Muscle of back (tissue), 11 donors: ENCODE results near the gene ARHGAP29. TPM values are rescaled to one million over a fixed set of nuclear protein-coding genes. Genes with fewer than 3 reads are reported as not detected.
"Not testable (repeated sequence)": the region's sequence is repeated elsewhere in the genome, so short reads cannot be mapped to it uniquely, and the experiment has no call there.

Experiments
- DNase-seq, 3 donors: peaks; one replicate each; pipeline versions ENCODE4 v3.0.0 to v3.0.0-alpha.2; 2013
- polyA plus RNA-seq, 10 donors: library from polyadenylated mRNA; unstranded; fragments of 120-200 nt; gene quantifications; one replicate each; pipeline ENCODE4 v1.2.1, GENCODE V29; 2013; ENCODE audit not compliant: insufficient read length in 10 of 10

The ARHGAP29 gene
- polyA plus RNA-seq, 10 donors = 27.5 to 55.3 (median 42.7) TPM

DNA sequence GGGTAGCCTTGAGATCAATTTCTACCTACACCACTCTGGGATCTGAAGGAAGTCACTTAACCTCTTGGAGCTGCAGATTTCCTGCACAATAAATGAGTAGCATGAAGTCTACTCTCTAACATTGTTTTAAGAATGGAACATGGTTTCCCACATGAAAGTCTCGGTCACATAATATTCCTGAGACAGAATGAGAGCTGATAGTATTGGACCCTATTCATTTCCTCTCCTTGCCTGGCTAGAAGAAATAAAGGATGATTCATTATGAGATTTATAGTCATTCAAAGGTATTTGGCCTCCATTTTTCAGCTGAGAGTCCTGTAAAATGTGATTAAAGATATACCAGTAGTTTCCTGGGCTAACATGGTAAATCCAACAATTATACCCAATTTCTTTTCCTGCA, 56.7 kb downstream of the ARHGAP29 start:
- no peak for DNase-seq

DNA sequence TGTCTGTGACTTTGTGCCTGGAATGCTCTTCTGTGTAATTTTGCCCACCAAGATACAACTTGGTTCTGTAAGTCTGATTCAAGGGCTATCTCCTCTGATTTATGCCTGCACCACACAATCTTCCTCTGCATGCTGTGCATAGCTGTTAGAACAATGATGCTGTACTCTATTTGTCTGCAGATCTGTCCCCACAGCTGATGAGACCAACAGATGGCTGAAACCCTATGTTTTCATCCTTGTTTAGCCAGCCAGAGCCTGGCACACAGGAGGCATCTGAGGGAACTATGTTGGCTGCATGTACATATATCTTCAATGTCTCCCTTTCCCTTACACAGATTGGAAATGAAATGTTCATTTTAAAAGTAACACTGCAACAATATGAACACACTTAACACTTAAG, 58.5 kb downstream of the ARHGAP29 start:
- DNase-seq = no peak

DNA sequence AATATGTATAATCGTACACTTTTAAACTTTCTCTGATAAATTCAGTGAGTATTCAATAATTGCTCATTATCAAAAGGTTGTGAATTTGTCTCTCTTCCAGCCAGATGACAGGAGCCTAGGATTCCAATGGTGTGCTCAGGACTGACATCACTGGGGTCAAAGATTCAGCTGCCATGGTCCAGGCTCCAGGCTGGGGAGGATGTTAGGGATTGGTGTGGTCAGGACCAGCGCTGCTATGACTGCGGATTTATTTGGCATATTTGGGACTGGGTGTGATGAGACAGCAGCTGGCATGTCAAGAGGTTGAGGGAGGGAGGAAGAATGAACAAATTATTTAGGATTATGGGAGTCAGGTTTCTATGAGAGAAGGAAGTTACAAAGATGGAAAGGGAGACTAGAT, 68.3 kb downstream of the ARHGAP29 start:
- DNase-seq = no peak

DNA sequence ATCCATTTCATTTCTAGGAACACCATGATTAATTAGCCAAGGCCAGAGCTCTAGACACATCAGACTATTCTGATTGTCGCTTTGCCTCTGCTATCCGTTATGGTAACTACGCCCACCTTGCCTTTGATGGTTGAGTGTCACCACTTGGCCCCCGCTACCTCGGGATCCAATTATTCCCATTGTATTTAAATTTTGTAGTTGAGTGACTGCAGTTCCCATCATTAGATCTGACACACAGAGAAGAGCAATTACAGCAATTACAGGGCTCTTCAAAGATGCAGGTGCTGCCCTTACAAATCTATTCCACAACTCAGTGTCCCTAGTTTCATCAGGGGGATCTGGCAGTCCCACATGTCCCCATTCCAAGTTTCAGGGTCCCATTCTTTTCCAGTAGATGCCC, 71.5 kb downstream of the ARHGAP29 start:
- DNase-seq = no peak

DNA sequence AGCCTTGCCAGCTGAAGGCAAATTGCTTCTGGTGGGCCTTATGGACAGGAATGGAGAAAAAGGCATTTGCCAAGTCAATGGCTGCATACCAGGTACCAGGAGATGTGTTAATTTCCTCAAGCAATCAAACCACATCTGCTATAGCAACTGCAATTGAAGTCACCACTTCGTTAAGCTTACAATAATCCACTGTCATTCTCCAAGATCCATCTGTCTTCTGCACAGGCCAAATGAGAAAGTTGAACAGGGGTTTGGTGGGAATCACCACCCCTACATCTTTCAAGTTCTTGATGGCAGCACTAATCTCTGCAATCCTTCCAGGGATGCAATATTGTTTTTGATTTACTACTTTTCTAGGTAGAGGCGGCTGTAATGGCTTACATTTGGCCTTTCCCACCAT, 72.5 kb downstream of the ARHGAP29 start:
- not testable (repeated sequence) for DNase-seq

DNA sequence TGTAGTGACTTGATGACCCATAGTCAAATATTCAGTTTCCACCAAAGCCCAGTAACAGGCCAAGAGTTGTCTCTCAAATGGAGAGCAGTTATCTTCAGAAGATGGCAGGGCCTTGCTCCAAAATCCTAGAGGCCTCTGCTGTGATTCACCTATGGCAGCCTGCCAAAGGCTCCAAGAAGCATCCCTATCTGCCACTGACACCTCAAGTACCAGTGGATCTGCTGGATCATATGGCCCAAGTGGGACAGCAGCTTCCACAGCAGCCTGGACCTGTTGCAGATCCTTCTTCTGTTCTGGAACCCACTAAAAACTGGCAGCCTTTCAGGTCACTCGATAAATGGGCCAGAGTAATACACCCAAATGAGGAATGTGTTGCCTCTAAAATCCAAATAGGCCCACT, 73.3 kb downstream of the ARHGAP29 start:
- not testable (repeated sequence) for DNase-seq

DNA sequence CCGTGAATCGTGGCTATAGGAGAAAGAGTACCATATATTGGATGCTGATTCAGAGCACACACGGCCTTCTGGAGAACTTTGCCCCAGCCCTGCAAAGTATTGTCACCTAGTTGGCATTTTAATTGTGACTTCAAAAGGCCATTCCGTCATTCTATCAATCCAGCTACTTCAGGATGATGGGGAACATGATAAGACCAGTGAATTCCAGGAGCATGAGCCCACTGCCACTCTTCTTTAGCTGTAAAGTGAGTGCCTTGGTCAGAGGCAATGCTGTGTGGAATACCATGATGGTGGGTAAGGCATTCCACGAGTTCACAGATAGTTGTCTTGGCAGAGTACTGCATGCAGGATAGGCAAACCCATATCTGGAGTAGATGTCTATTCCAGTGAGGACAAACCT, 74.1 kb downstream of the ARHGAP29 start:
- DNase-seq = not testable (repeated sequence)

DNA sequence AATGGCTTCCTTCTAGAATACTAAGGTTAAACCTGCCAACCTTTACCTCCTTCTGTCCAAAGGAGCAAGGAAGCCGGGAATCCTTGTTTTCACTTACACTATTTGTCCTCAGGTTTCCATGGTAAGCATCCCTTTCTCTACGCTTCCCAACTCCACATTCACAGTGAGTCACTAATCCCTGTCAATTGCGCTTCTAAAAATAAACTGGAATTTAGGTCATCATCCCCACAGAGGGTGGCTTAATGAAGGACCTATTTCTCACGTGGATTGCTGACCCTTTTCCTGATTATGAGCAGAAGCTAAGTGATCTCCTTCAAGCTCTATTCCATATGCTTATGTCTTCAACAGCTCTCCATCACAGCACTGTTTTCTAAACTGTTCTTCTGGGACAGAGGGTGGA, 76.6 kb downstream of the ARHGAP29 start:
- peak; percentile 15 to 64 (median 47) for DNase-seq

DNA sequence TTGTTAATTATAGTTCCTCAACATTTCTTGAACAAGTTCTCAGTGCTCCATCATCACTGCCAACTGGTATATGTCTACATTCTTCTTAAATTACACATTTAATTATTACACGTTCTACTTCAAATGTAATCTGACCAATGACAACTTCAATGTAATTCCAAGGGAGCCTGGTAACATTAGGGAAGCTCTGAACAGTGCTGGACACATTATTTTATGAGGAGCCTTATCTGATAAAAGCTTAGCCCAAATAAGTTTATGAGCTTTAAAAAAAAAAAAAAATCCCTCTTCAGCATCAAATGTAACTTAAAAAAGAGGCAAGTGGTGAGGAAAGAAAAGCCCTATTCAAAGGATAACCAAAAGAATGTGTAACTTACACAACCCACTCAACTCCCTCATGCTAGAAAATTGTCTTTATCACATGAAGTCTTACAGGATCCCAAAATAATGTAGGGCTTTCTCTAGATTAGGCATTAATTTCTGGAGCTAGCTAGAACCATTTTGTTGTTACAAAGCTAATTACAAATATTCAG, 81.2 kb downstream of the ARHGAP29 start:
- no peak for DNase-seq

DNA sequence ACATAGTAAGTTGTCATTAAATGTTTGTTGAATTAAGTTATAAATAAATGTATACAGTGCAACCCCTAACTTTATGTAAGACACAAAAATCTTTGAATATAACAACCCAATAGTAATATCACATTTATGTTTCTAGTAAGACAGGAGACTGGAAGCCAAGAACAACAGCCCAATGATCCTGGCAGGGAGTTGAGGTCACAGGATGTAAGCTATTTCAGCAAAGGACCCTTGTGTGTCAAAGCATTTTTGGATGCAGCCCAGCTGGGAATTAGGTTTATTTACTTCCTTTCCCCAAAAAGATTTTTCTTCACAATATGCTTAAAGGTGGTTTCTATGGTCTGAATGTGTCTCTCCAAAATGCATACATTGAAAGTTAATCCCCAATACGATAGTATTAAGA, 82.4 kb downstream of the ARHGAP29 start:
- peak in 1 of 3 donors; percentile 39 for DNase-seq

DNA sequence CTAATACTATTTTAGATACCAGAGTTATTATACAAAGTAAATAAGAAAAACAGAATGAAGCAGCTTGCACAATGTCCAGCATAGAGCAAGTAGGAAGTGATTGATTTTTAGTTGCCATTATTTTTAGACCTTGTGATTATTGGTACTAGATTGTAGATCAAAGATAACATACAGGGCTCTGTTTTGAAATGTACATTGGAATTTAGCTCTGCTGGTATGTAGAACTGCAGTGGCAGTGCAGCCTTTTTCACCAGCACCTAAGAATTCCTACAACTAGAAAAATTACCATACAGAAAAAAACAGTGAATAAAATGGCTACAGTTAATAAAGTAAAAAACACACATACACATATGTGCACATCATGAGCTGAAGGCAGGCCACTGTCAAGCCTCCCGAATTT, 84.3 kb downstream of the ARHGAP29 start:
- no peak for DNase-seq

DNA sequence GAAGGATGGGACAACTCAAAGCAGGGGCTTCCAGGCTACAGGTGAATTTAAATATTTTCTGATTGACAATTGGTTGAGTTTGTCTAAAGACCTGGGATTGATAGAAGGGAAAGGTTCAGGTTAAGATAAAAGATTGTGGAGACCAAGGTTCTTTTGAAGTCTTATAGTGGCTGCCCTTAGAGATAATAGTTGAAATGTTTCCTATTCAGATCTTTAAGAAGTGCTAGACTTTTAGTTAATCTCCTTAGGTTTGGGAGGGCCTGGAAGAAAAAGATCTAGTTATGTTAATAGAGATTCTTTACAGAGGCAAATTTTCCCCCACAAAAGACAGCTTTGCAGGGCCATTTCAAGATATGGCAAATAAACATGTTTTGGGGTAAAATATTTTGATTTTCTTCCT, 88.2 kb downstream of the ARHGAP29 start:
- DNase-seq = not testable (repeated sequence)

DNA sequence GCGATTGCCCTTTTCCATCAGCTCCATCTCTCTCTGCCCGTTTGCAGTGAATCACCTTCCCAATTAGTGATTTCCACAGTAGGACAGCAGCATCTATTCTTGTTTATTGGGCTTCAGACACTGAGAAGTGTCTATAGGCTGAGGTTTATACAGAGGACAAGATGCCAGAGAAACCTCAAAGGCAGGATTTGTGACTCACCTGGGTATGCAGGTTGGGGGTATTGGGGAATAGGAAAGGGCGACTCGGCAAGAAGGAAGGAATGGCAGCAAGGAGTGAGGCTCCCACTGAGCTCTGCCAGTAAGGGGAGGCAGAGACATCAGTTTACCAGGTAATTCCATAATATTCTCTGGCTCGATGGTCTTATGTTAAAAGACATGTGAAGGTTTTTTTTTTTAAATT, 91.1 kb downstream of the ARHGAP29 start:
- no peak for DNase-seq

DNA sequence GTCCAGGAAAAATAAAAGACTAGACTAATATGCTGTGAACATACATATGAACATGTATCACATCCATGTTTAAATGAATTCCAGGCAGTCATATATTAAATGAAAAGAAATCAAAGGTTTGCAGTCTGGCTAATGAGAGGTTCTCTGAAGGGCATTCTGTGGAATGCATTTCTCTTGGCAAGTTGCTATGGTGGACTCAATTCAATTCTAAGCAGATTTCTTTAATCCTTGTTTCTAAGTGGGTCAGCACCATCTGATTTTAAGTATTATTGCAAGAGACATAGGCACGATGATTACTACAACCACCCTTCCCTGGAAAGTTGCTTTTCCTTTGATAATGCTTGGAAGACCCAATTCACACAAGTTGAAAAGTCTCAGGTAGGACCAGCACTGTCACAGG, 92.5 kb downstream of the ARHGAP29 start:
- DNase-seq = no peak

DNA sequence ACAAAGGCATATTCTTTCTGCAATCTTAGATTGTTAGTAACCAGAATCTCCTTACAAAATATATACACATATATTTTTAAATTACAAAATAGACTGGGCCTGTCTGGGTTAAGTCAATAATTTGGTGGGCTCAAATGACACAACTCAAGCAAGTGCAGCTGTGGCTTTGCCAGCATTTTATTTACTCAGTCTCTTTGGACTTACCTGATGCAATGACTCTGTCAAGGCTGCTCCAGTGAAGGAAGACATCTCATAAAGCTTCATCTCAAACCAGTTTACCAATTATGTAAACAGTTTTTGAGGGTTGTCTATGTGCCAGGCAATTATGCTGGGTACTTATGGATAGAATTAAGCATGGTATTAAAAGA, 93.6 kb downstream of the ARHGAP29 start:
- no peak for DNase-seq

DNA sequence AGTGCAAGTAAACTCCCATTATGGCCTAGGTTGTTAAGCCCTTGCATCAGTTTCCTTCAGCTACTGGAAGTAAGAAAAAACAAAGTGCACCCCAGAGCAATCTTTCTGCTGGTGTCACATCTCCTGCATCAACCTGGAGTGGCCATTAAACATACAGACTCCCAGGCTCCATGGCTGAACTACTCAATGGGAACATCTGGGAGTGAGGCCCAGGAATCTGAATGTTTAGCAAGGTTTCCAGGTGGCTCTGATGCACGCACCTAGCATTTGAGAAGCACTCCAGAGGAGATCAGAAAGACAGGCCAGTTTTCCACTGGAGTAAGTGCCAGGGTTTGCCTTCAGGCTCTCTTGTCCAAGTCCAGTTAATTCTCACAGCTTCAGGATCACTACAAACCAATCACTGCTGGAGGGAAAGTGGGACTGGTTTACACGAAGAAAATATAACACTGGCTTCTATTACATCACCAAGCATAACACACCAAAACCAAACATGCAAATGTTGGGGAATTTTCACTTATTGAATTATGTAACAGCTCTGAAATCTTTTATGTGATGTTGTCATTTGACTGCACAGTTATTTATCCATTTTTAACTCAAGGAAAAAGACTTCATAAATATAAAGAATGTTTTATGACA, 94.1 kb downstream of the ARHGAP29 start:
- no peak for DNase-seq

DNA sequence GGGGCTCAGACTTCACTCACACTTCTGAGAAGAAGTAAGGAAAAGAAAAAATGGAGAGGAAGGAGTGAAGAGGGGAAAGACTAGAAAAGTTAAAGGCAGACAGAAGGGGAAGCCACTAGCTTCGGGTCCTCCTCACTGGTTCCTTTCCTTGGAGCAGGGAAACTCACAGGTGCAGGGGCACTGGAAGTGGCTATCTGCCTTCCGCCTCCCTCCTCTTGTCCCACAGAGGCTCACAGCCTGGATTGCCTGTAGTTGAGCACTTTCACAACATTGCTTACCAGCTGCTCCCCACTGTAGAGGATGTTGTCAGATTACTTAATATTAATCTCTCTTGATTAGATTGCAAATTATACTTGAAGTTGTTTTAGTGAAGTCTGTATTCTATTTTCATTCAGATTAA, 94.8 kb downstream of the ARHGAP29 start:
- DNase-seq = no peak

DNA sequence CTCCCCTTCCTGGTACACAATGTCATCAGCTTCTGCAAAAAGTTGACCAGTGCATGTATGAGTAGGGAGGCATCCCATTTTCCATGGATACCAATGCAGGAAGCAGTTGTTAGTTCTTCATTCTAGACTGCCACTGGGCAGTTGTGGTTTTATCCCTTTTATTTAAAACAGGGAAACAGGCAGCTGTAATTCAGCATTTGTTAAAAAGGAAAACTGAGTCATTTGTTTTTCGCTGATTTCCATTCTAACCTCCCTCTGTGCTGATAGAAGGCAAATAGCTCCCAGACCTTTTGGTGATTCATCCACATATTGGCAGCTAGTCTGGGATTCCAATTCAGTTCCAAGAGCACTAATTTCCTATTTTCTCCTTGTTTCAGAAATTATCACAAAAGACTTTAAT, 95.4 kb downstream of the ARHGAP29 start:
- peak in 1 of 3 donors; percentile 28 for DNase-seq

DNA sequence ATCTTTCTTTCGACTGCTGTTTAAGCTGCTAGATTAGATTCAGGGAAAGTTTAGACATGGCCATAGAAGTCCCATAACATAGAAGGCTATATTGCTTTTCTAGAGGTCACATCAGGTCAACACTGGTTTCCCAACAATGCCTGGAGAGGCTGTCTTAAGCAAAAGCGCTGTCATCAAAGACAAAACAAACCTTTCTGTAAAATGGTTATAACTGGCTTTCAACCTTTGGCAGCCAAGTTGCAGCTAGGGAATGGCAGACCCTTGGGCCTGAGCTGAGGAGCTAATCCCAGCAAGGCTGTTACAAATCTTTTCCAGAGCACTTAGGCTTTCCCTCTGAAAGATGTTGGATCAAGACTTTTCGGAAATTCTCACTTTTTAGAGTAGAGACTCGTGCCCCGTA, 105.3 kb downstream of the ARHGAP29 start:
- DNase-seq = no peak

DNA sequence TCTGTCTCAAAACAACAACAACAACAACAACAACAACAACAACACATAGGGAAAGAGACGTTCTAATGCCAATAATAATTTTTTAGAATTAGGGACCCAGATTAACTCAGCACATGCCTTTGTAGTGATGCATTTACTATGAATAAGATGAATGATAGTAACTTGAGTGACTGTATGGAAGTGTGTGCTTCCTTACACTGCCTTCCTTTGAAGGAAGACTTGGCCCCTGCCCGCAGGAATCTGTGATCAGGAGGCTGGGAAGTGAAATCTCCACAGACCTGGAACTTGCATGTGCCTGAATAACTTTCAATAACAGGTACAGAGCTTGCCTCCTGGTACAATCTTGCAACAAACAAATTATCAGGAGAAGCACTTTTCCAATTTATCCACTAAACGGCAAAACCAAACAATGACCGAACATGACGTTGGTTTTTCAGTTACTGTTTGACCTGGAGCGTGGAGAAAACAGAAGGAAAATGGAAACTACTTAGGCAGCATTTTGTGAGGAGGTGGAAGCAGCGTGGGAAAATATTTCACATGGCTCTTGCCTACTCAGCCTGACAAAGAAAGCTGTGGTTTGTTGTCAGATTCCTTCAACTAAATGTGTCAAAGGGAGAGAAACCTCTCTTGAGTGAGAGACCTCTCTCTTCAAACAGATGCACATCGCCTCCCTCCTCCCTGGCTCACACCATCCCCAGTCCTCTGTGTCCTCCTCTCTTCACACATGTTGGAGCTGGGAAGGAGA, 106.4 kb downstream of the ARHGAP29 start:
- DNase-seq = no peak

DNA sequence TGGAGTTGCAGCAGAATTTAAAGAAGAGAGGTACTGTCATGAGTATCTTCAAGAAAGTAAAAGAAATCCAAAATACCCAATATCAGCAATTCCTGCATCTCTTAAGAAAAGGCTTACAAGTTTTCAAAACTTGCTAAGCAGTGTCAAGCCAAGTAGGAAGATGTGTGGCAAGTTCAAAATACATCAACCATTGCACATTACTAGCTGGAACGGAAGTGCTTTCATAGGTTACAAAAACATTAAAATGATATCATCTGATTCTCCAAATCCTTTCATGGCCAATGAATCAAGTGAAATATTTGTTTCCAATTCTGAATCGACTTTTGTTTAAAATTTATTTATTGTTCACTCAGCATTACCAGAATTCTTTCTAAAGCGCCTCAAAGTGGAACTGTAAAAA, 110.7 kb downstream of the ARHGAP29 start:
- no peak for DNase-seq

DNA sequence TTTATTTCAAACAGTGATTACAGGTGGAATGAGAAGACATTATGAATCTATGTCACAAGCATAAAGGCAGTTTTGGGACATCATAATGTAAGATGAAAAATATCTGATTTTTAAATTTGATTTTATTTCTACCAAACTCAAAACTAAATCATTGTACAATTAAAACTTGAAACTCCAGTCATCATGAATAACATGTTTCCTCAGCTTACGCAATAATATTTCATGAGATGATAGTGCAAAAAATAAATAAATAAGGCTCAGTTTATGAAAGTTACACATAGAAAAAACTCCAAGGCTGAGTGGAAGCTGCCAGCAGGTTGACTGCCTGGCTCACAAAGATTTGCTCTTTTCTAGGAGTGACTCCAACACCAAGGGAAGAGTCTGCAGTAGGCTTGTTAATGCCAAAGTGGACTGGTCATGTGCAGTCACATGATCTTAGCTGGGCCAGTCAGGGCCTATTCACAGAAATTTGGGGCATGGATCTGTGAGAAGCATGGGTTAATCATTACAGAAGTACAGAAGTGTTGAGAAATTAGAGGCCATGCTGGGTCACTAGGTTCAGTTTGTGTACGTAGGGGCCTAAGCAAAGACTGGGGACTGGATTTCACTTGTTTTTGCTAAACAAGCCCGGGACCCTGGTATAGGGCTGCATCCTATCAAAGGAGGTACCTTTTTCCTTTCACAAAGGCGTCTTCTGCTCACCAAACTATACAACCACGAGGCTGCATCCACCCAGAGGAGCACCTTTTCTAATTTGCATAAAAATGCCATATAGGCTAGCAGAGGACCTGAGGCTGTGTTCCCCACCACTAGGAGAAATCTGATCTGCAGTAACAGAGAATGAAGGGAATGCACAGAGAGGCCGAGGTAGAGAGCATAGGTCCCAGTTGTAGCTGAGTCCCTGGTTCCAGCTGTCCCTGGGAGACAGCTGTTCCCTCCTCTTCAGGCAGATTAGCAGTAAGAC, 111.6 kb downstream of the ARHGAP29 start:
- no peak for DNase-seq
